ENCODE results near the gene RAB30.

RAB30 gene

DNA sequence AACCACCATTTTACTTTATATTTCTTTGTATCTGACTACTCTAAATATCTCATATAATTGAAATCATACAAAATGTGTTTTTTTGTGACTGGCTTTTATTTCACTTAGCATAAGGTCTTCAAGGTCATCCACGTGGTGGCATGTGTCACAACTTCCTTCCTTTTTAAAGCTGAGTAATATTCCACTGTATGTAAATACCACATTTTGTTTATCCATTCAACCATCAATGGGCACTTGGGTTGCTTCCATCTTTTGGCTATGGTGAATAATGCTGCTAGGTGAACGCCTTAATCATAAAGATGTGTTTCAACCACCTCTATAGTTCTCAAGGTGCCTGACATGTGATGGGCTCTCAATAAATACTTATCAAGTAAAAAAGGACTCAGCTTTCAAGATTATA lies 15.5 kb downstream of the RAB30 start:
- DNase-seq (ENCODE audit: low read depth), result no peak
- TF ChIP-seq, protein P1, sequence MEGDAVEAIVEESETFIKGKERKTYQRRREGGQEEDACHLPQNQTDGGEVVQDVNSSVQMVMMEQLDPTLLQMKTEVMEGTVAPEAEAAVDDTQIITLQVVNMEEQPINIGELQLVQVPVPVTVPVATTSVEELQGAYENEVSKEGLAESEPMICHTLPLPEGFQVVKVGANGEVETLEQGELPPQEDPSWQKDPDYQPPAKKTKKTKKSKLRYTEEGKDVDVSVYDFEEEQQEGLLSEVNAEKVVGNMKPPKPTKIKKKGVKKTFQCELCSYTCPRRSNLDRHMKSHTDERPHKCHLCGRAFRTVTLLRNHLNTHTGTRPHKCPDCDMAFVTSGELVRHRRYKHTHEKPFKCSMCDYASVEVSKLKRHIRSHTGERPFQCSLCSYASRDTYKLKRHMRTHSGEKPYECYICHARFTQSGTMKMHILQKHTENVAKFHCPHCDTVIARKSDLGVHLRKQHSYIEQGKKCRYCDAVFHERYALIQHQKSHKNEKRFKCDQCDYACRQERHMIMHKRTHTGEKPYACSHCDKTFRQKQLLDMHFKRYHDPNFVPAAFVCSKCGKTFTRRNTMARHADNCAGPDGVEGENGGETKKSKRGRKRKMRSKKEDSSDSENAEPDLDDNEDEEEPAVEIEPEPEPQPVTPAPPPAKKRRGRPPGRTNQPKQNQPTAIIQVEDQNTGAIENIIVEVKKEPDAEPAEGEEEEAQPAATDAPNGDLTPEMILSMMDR (IDR thresholded peaks at IDR 0.05; ENCODE audit: control insufficient read depth, insufficient read depth, low read depth, low read length, missing control alignments), result no peak
- H3K4me3 ChIP-seq (ENCODE audit: control insufficient read depth, low read depth, low read length), result no peak overlapping the region

DNA sequence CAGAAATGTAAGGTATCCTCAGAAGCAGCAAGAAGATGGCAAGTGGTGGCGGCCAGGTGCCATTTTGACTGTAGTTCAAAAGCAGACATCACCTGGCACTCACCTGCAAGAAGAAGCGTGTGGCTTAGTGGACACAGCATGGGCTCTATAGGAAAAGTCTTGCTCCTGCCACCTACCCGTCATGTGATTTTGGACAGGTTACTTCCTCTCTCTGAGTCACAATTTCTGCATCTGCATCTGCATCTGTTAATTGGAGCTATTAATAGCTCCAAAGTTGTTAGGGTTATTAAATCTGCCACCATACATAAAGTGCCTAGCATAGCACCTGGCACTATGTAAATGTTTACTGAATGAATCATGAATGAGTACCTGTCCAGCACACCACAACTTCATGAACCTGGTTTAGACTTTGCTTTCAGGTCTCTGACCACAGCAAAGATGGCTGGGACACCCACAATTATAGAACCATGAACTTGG lies 16.8 kb downstream of the RAB30 start:
- DNase-seq (ENCODE audit: low read depth), result no peak
- H3K4me3 ChIP-seq (ENCODE audit: control insufficient read depth, low read depth, low read length), result no peak overlapping the region

DNA sequence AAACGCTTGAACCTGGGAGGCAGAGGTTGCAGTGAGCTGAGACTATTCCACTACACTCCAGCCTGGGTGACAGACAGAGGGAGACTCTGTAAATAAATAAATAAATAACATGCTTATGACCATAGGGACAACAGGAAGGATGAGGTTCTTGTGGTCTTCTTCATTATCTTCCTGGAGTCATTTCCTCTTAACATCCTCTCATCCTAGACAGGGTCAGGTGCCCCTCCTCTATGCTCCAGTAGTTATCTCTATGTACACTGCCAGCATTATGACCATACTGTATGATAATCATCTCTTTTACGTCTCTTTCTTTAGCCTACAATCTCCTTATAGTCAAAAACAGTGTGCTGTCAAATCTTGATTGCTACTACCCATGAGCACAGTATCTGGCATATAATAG lies 17.7 kb downstream of the RAB30 start:
- H3K4me3 ChIP-seq (ENCODE audit: control insufficient read depth, low read depth, low read length), result no peak overlapping the region
- TF ChIP-seq, protein P1 (IDR thresholded peaks at IDR 0.05; ENCODE audit: control insufficient read depth, insufficient read depth, low read depth, low read length, missing control alignments), result no peak
- DNase-seq (ENCODE audit: low read depth), result no peak

More for the DNA sequence above, 16.8 kb downstream of the RAB30 start:
- TF ChIP-seq, protein P1 (IDR thresholded peaks at IDR 0.05; ENCODE audit: control insufficient read depth, insufficient read depth, low read depth, low read length, missing control alignments), result no peak

DNA sequence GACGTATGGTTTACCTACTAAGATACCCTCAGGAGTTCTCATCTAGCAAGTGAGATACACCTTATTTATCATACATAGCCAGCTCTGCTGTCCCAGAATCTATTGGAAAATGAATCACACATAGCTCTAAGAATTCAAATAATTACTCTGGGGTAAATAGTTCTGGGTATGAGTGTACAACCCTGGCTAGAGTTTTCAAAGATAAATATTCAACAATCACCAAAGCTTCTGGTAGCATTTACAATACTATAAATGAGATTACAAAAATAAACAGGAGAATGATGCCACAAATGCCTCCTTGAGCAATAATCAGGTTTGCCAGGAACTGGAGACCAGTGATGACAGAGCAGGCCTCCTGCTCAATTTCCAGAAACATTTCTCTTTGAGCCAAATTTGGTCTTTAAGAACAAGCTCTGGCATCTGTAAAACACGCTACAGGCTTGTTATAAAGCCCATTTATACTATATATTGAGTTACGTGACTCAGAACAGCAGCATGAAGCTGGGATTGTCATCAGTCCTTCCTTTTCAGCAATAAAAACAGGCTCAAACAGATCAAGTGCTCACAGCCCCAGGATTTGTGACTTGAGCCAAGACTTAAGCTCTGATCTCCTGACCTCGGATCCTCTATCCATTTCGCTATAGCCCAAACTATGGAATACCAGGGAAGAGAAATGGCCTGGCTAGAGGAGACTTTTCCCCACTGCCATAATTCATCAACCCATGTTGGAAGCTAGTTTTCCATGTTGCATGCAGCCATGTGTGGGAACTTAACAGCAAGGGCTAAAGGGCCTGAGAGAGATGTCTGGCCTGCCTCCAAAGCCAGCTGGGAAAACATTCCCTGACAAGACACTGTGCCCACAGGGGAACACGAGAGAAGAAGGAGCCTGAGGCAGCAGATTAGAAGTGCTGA lies 19.7 kb downstream of the RAB30 start:
- peak; percentile 98 for DNase-seq (ENCODE audit: low read depth)
- no peak overlapping the region for H3K4me3 ChIP-seq (ENCODE audit: control insufficient read depth, low read depth, low read length)
- TF ChIP-seq, protein P1 (IDR thresholded peaks at IDR 0.05; ENCODE audit: control insufficient read depth, insufficient read depth, low read depth, low read length, missing control alignments), result no peak

DNA sequence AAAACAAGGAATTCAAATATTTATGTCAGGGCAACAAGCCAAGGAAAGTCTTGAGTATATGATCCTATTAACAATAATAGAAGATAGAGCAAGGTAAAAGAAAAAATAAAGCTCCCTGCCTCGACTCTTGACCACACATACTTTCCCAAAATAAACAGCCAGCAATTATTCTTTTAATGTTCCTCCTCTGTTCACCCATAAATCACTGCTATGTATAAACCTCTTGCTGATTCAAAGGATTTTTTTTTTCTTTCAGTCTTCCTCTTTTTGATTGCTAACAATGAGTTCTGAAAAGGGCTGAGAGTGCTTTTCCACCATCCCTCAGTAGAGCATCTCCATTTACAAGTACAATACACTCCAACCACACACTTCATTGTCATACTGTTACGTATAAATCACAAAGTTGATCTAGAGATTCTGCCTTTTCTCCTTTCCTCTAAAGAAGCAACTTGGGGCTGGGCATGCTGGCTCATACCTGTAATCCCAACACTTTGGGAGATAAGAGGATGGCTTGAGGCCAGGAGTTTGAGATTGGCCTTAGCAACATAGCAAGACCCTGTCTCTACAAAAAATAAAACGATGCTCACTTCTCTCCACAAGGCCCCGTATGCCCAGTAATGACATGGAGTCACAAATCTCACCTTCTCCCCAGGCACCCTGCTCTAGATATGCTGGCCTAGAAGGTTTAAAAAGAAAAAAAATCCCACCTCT lies 24.0 kb downstream of the RAB30 start:
- no peak overlapping the region for H3K4me3 ChIP-seq (ENCODE audit: control insufficient read depth, low read depth, low read length)
- no peak for DNase-seq (ENCODE audit: low read depth)
- TF ChIP-seq, protein P1 (IDR thresholded peaks at IDR 0.05; ENCODE audit: control insufficient read depth, insufficient read depth, low read depth, low read length, missing control alignments), result no peak

DNA sequence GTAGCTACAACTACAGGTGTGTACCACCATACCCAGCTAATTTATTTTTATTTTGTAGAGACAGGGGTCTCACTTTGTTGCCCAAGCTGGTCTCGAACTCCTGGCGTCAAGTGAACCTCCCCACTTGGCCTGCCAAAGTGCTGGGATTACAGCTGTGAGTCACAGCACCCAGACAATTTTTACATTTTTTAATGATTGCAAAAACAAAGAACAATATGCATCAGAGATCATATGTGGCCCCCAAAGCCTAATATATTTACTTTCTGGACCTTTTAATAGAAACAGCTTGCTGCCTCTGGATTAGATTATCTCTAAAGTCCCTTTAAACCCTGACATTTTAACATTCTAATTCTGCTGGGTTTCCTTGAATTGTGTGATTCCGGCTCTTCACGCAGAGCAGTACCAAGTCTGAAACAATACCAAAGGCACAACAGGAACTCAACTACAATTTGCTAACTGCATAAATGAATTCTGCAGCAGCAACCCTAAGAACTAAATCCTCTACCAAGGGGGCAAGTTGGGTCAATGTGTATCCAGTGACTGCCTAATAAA lies 25.0 kb downstream of the RAB30 start:
- H3K4me3 ChIP-seq (ENCODE audit: control insufficient read depth, low read depth, low read length), result no peak overlapping the region
- TF ChIP-seq, protein P1 (IDR thresholded peaks at IDR 0.05; ENCODE audit: control insufficient read depth, insufficient read depth, low read depth, low read length, missing control alignments), result no peak
- no peak for DNase-seq (ENCODE audit: low read depth)

Data from AG09309 (cell line).